H1 (cell line): ENCODE measurements around the gene RHOH. TPM values are rescaled to one million over a fixed set of nuclear protein-coding genes. Genes with fewer than 3 reads are reported as not detected.

Experiments
- CTCF ChIA-PET: fragments of 300-600 bp; sonication (Branson Sonifier 250); formaldehyde crosslinking; loops from one replicate; lab custom pipeline; 2021; ENCODE audit not compliant: partially characterized antibody; lab: Charles Lee
- POLR2A ChIA-PET: fragments of 300-600 bp; sonication (Branson Sonifier 250); formaldehyde crosslinking; loops from one replicate; lab custom pipeline; 2021; ENCODE audit warnings: inconsistent platforms; ENCODE audit not compliant: partially characterized antibody; lab: Charles Lee
- DNase-seq, 2 experiments: peaks; one replicate each; pipeline versions ENCODE4 v3.0.0 to v3.0.0-alpha.2; 2010 to 2022; ENCODE audit warnings: low spot score in 2 of 2, low read depth in 1 of 2, mixed read lengths in 1 of 2
- FAIRE-seq: peaks from 2 replicates; lab custom pipeline; 2011; peaks lifted over from hg19 to GRCh38; lab: Jason Lieb, UNC
- H2AFZ ChIP-seq: 2 replicates; pipeline ENCODE4 v1.8.1; 2012; ENCODE audit warnings: low read length, inconsistent platforms
- H2AK5ac ChIP-seq: 2 replicates; pipeline ENCODE4 v1.6.1; 2013; ENCODE audit warnings: low read depth, low read length
- H2BK120ac ChIP-seq: replicated peaks from 2 replicates; pipeline ENCODE3; 2013; ENCODE audit warnings: low read depth, low read length, inconsistent platforms
- H2BK12ac ChIP-seq: 2 replicates; pipeline ENCODE4 v1.6.1; 2013; ENCODE audit warnings: low read depth, low read length
- H2BK15ac ChIP-seq: 2 replicates; pipeline ENCODE4 v1.6.1; 2013; ENCODE audit warnings: low read length
- H2BK20ac ChIP-seq: 2 replicates; pipeline ENCODE4 v1.6.1; 2013; ENCODE audit warnings: low read length
- H2BK5ac ChIP-seq: 2 replicates; pipeline ENCODE4 v1.6.1; 2013; ENCODE audit warnings: low read depth, low read length
- H3K14ac ChIP-seq: 2 replicates; pipeline ENCODE4 v1.6.1; 2013; ENCODE audit warnings: inconsistent platforms; ENCODE audit not compliant: insufficient read length
- H3K18ac ChIP-seq: 2 replicates; pipeline ENCODE4 v1.6.1; 2013; ENCODE audit warnings: low read length; ENCODE audit errors: extremely low read depth
- H3K23ac ChIP-seq: 2 replicates; pipeline ENCODE4 v1.6.1; 2013; ENCODE audit warnings: inconsistent platforms; ENCODE audit not compliant: insufficient read length
- H3K23me2 ChIP-seq: 2 replicates; pipeline ENCODE4 v1.6.1; 2013; ENCODE audit warnings: low read depth, low read length
- H3K27ac ChIP-seq: 2 replicates; pipeline ENCODE4 v1.6.1; 2011; ENCODE audit warnings: low read depth, low read length, inconsistent platforms
- H3K27me3 ChIP-seq, 4 experiments: replicated peaks in 1 of 4; 1 replicate in 1 of 4; 2 replicates in 3 of 4; pipeline versions ENCODE4 v1.6.1 to v1.8.1; 2011 to 2013; ENCODE audit warnings: low read length in 3 of 4, mild to moderate bottlenecking in 3 of 4, inconsistent platforms in 2 of 4, mixed read lengths in 2 of 4, moderate library complexity in 1 of 4; ENCODE audit not compliant: control insufficient read depth in 3 of 4, insufficient read depth in 3 of 4; ENCODE audit errors: extremely low read depth in 1 of 4
- H3K36me3 ChIP-seq, 4 experiments: 2 replicates each; pipeline versions ENCODE4 v1.6.1 to v1.8.1; 2011 to 2013; ENCODE audit warnings: mild to moderate bottlenecking in 4 of 4, low read length in 3 of 4, moderate library complexity in 2 of 4, control low read depth in 1 of 4, inconsistent platforms in 1 of 4; ENCODE audit not compliant: insufficient read depth in 4 of 4, control insufficient read depth in 2 of 4
- H3K4ac ChIP-seq: replicated peaks from 2 replicates; pipeline ENCODE3; 2013; ENCODE audit warnings: low read length, low read depth, mixed read lengths, inconsistent platforms; ENCODE audit not compliant: insufficient read length
- H3K4me1 ChIP-seq, 4 experiments: replicated peaks in 1 of 4; 1 replicate in 1 of 4; 2 replicates in 3 of 4; pipeline versions ENCODE4 v1.6.1 to v1.8.1; 2011 to 2013; ENCODE audit warnings: low read length in 3 of 4, inconsistent platforms in 2 of 4, mixed read lengths in 1 of 4; ENCODE audit not compliant: insufficient read depth in 4 of 4, control insufficient read depth in 3 of 4
- H3K4me2 ChIP-seq, 2 experiments: 2 replicates each; pipeline versions ENCODE4 v1.6.1 to v1.8.1; 2011 to 2013; ENCODE audit warnings: low read depth in 2 of 2, low read length in 2 of 2, control low read depth in 1 of 2, inconsistent platforms in 1 of 2, mild to moderate bottlenecking in 1 of 2; ENCODE audit not compliant: insufficient read depth in 1 of 2
- H3K4me3 ChIP-seq, 4 experiments: fragments of 200-600, 300-600 bp in 1 of 4; sonication (generic), shearing (Covaris generic), sonication (Bioruptor Twin) in 1 of 4; 2 replicates each; pipeline versions ENCODE4 v1.5.1 to v1.8.1; 2011 to 2016; ENCODE audit warnings: low read length in 4 of 4, low read depth in 3 of 4, control low read depth in 2 of 4, inconsistent platforms in 2 of 4, mild to moderate bottlenecking in 2 of 4, mixed read lengths in 1 of 4, moderate library complexity in 1 of 4; ENCODE audit not compliant: insufficient read depth in 2 of 4; ENCODE audit errors: extremely low read depth in 1 of 4
- H3K56ac ChIP-seq: replicated peaks from 2 replicates; pipeline ENCODE3; 2013; ENCODE audit warnings: low read depth, mild to moderate bottlenecking, mixed read lengths, low read length, inconsistent platforms; ENCODE audit not compliant: insufficient read length
- H3K79me1 ChIP-seq: 2 replicates; pipeline ENCODE4 v1.6.1; 2013; ENCODE audit warnings: low read depth, low read length, control low read depth
- H3K79me2 ChIP-seq, 2 experiments: 2 replicates each; pipeline versions ENCODE4 v1.6.1 to v1.8.1; 2012 to 2013; ENCODE audit warnings: low read length in 2 of 2, mild to moderate bottlenecking in 2 of 2, inconsistent platforms in 1 of 2; ENCODE audit not compliant: insufficient read depth in 2 of 2, control insufficient read depth in 1 of 2
- H3K9ac ChIP-seq, 4 experiments: replicated peaks in 1 of 4; 1 replicate in 1 of 4; 2 replicates in 3 of 4; pipeline versions ENCODE4 v1.6.1 to v1.8.1; 2011 to 2013; ENCODE audit warnings: low read depth in 3 of 4, low read length in 3 of 4, control low read depth in 2 of 4, mild to moderate bottlenecking in 2 of 4, moderate library complexity in 2 of 4, inconsistent platforms in 1 of 4; ENCODE audit errors: extremely low read depth in 1 of 4
- H3K9me3 ChIP-seq, 2 experiments: 2 replicates each; pipeline versions ENCODE4 v1.6.1 to v1.8.1; 2012 to 2013; ENCODE audit warnings: mild to moderate bottlenecking in 2 of 2, moderate library complexity in 2 of 2, control low read depth in 1 of 2, inconsistent platforms in 1 of 2, low read depth in 1 of 2, low read length in 1 of 2, mixed read lengths in 1 of 2; ENCODE audit not compliant: insufficient read depth in 2 of 2
- H4K20me1 ChIP-seq, 2 experiments: replicated peaks in 1 of 2; 2 replicates each; pipeline versions ENCODE3 to v1.8.1; 2011 to 2013; ENCODE audit warnings: inconsistent platforms in 2 of 2, low read length in 2 of 2, mild to moderate bottlenecking in 1 of 2; ENCODE audit not compliant: insufficient read depth in 2 of 2, control insufficient read depth in 1 of 2
- H4K5ac ChIP-seq: 2 replicates; pipeline ENCODE4 v1.6.1; 2013; ENCODE audit warnings: low read length, low read depth, mixed read lengths, inconsistent platforms; ENCODE audit not compliant: insufficient read length
- H4K8ac ChIP-seq: 2 replicates; pipeline ENCODE4 v1.8.0; 2013; ENCODE audit warnings: mild to moderate bottlenecking, moderate library complexity, low read length, inconsistent platforms; ENCODE audit not compliant: insufficient read depth; ENCODE audit errors: extremely low read depth
- H4K91ac ChIP-seq: replicated peaks from 2 replicates; pipeline ENCODE3; 2013; ENCODE audit warnings: low read length, mixed read lengths, inconsistent platforms; ENCODE audit not compliant: insufficient read length
- BRCA1 ChIP-seq: IDR thresholded peaks from 2 replicates; pipeline ENCODE4 v1.6.1; 2012; ENCODE audit warnings: low read depth, low read length, improper control_type of control experiment
- NANOG ChIP-seq: IDR thresholded peaks from 2 replicates; pipeline ENCODE4 v1.6.1; 2011; ENCODE audit warnings: low read length, low read depth, mild to moderate bottlenecking, inconsistent platforms; ENCODE audit not compliant: insufficient read depth, poor library complexity, severe bottlenecking
- RBBP5 ChIP-seq: IDR thresholded peaks from 2 replicates; pipeline ENCODE4 v1.7.1; 2012; ENCODE audit warnings: low read depth, mild to moderate bottlenecking, inconsistent platforms, low read length, moderate library complexity, borderline replicate concordance
- TEAD4 ChIP-seq: IDR thresholded peaks from 2 replicates; pipeline ENCODE4 v1.6.1; 2012; ENCODE audit warnings: low read depth, low read length, inconsistent platforms, mixed read lengths
- WGBS, 2 experiments: shearing (Covaris generic) in 1 of 2; methylation state at CpG; one replicate each; pipeline versions ENCODE4 v1.1.6 to v1.1.7; 2013 to 2015; ENCODE audit warnings: low lambda C conversion rate in 2 of 2, mixed read lengths in 2 of 2, inconsistent platforms in 1 of 2, low coverage in 1 of 2, missing lambda C conversion rate in 1 of 2; ENCODE audit not compliant: insufficient replicate concordance in 2 of 2, insufficient coverage in 1 of 2, insufficient read length in 1 of 2; ENCODE audit errors: extremely low coverage in 1 of 2, missing lambda C conversion rate in 1 of 2; 5-methylcytosine and 5-hydroxymethylcytosine counted together
- polyA plus RNA-seq, 7 experiments: library from polyadenylated mRNA; depleted of rRNA in 3 of 7; stranded (reverse) in 5 of 7; unstranded in 2 of 7; fragments of >200 nt in 5 of 7; fragments of 200-250 nt in 2 of 7; gene quantifications; 1 replicate in 5 of 7; 2 replicates in 1 of 7; 4 replicates in 1 of 7; pipeline versions ENCODE4 v1.2.1 to v1.2.3, GENCODE V29; 2011 to 2013; ENCODE audit warnings: missing spikeins in 2 of 7, mixed read lengths in 2 of 7
- total RNA-seq: library from RNA; stranded (reverse); fragmentation: NEBNext Ultra II Directional; extraction: Animal tissue kit (Norgen Biotek cat#: 25700); gene quantifications from 2 replicates; pipeline ENCODE4 v1.2.1, GENCODE V29; 2021

The RHOH gene
- total and polyA plus RNA-seq, 2 of the 8 experiments (the other 6 are each of a cell fraction or from before 2014, with no cell fraction given) = 5.9 to 6.9 TPM

GRCh38 chr4:40164459-40164858 lies 32.4 kb upstream of the RHOH start:
- no peak overlapping the region for H4K91ac ChIP-seq
- FAIRE-seq = no peak
- H3K4me1 ChIP-seq = peaks cover 0 to 4% (median 0%) of the 10 kb centered on the region in 4 experiments; a peak in 1 of 7 replicates
- no peak overlapping the region for H3K27ac ChIP-seq
- no peaks in the 10 kb centered on the region for H3K79me2 ChIP-seq
- H2AFZ ChIP-seq = no peak overlapping the region
- no peaks in the 10 kb centered on the region for H3K27me3 ChIP-seq
- DNase-seq = no peak
- H3K4me3 ChIP-seq = no peak overlapping the region
- H2BK12ac ChIP-seq = no peak overlapping the region
- no peak overlapping the region for H4K5ac ChIP-seq
- CTCF ChIA-PET = no interaction called here
- H2BK15ac ChIP-seq = no peak overlapping the region
- H3K18ac ChIP-seq = no peak overlapping the region
- H3K4ac ChIP-seq = no peak overlapping the region
- POLR2A ChIA-PET = interaction anchor here (0.6 kb wide), 1 partner anchor 19 kb away, joined by 3 read pairs; no protein-coding TSS in a partner anchor
- H4K8ac ChIP-seq = no peak overlapping the region
- no peaks in the 10 kb centered on the region for H3K79me1 ChIP-seq
- no peak overlapping the region for H2BK120ac ChIP-seq
- H3K4me2 ChIP-seq = no peak overlapping the region
- no peak overlapping the region for H2BK20ac ChIP-seq
- TF ChIP-seq NANOG (no peak), RBBP5 (no peak), BRCA1 (no peak), TEAD4 (no peak)
- no peak overlapping the region for H3K9ac ChIP-seq
- H3K14ac ChIP-seq = no peak overlapping the region
- no peak overlapping the region for H3K23ac ChIP-seq
- H3K36me3 ChIP-seq = no peaks in the 10 kb centered on the region
- no peak overlapping the region for H2BK5ac ChIP-seq
- no peaks in the 10 kb centered on the region for H3K9me3 ChIP-seq
- no peaks in the 10 kb centered on the region; the same call in 1 of the 2 replicates for H3K23me2 ChIP-seq
- H2AK5ac ChIP-seq = no peak overlapping the region
- WGBS, 2 experiments = 72% methylated on average over 3 of the region's 3 CpGs; no CpG with 5 or more reads in 1 of the 2 experiments
- H3K56ac ChIP-seq = no peak overlapping the region
- no peaks in the 10 kb centered on the region for H4K20me1 ChIP-seq
